ENCODE results near the gene CCR5AS.

The CCR5AS gene

GRCh38 chr3:46417841-46418611 is 11.2 kb upstream of the CCR5AS start:
- Histone ChIP-seq H3K9me3 (ENCODE audit: insufficient read depth, low read length) (no peaks in the 10 kb centered on the region), H3K36me3 (ENCODE audit: insufficient read depth, insufficient read length, low read length) (no peaks in the 10 kb centered on the region), H3K9ac (ENCODE audit: insufficient read length, low read depth) (no peak overlapping the region), H3K4me3 (ENCODE audit: insufficient read length, low read depth) (no peak overlapping the region), H3K4me1 (ENCODE audit: insufficient read depth, insufficient read length) (peaks cover 14% of the 10 kb centered on the region), H3K27me3 (ENCODE audit: insufficient read depth, insufficient read length) (no peaks in the 10 kb centered on the region)
- TF ChIP-seq SUZ12 (IDR thresholded peaks at IDR 0.05; ENCODE audit: extremely low read depth, insufficient read depth, insufficient read length) (no peak), ZNF274 (IDR thresholded peaks at IDR 0.05; ENCODE audit: low read depth, low read length) (no peak), YY1 (IDR thresholded peaks at IDR 0.05; ENCODE audit: insufficient read depth, insufficient read length) (no peak)
- peak; percentile 13 for DNase-seq (ENCODE audit: low read depth, low spot score)

GRCh38 chr3:46416811-46417510 is 10.1 kb upstream of the CCR5AS start:
- TF ChIP-seq ZNF274 (IDR thresholded peaks at IDR 0.05; ENCODE audit: low read depth, low read length) = no peak
- no peak for TF ChIP-seq SUZ12 (IDR thresholded peaks at IDR 0.05; ENCODE audit: extremely low read depth, insufficient read depth, insufficient read length)
- no peak for TF ChIP-seq YY1 (IDR thresholded peaks at IDR 0.05; ENCODE audit: insufficient read depth, insufficient read length)
- Histone ChIP-seq H3K36me3 (ENCODE audit: insufficient read depth, insufficient read length, low read length) (no peaks in the 10 kb centered on the region), H3K9me3 (ENCODE audit: insufficient read depth, low read length) (no peaks in the 10 kb centered on the region), H3K4me1 (ENCODE audit: insufficient read depth, insufficient read length) (peaks cover 11% of the 10 kb centered on the region), H3K27me3 (ENCODE audit: insufficient read depth, insufficient read length) (no peaks in the 10 kb centered on the region), H3K4me3 (ENCODE audit: insufficient read length, low read depth) (no peak overlapping the region), H3K9ac (ENCODE audit: insufficient read length, low read depth) (no peak overlapping the region)
- no peak for DNase-seq (ENCODE audit: low read depth, low spot score)

GRCh38 chr3:46416125-46416810 is 9.4 kb upstream of the CCR5AS start:
- TF ChIP-seq YY1 (IDR thresholded peaks at IDR 0.05; ENCODE audit: insufficient read depth, insufficient read length) (no peak), ZNF274 (IDR thresholded peaks at IDR 0.05; ENCODE audit: low read depth, low read length) (no peak), SUZ12 (IDR thresholded peaks at IDR 0.05; ENCODE audit: extremely low read depth, insufficient read depth, insufficient read length) (no peak)
- Histone ChIP-seq H3K36me3 (ENCODE audit: insufficient read depth, insufficient read length, low read length) (no peaks in the 10 kb centered on the region), H3K4me3 (ENCODE audit: insufficient read length, low read depth) (no peak overlapping the region), H3K4me1 (ENCODE audit: insufficient read depth, insufficient read length) (peaks cover 11% of the 10 kb centered on the region), H3K9ac (ENCODE audit: insufficient read length, low read depth) (no peak overlapping the region), H3K27me3 (ENCODE audit: insufficient read depth, insufficient read length) (no peaks in the 10 kb centered on the region), H3K9me3 (ENCODE audit: insufficient read depth, low read length) (no peaks in the 10 kb centered on the region)
- no peak for DNase-seq (ENCODE audit: low read depth, low spot score)

- TF ChIP-seq SUZ12 (IDR thresholded peaks at IDR 0.05; ENCODE audit: extremely low read depth, insufficient read depth, insufficient read length) (no peak), ZNF274 (IDR thresholded peaks at IDR 0.05; ENCODE audit: low read depth, low read length) (no peak), YY1 (IDR thresholded peaks at IDR 0.05; ENCODE audit: insufficient read depth, insufficient read length) (no peak)
Measured at GRCh38 chr3:46414739-46415138, 7.9 kb upstream of the CCR5AS start.

DNA sequence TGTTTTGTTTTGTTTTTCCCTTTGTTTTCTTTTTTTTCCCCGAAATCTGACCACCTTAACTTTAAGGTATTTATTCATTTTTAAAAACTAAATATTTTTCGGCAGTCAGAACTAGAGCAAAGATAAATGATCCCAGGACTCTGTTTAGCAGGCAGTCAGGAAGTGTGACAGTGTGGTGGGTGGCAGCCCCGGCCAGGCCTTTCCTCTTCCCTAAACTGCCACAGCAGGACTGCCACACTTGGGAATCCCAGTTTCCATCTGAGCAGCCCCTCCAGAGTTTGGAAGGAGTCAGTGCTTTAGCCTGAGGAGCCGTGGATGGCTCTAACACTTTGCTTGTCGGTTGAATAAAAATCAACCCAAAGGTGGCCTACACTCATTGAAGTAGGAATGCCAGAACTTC is 7.1 kb upstream of the CCR5AS start:
- Histone ChIP-seq H3K9ac (ENCODE audit: insufficient read length, low read depth) (no peak overlapping the region), H3K4me1 (ENCODE audit: insufficient read depth, insufficient read length) (peaks cover 11% of the 10 kb centered on the region), H3K9me3 (ENCODE audit: insufficient read depth, low read length) (no peaks in the 10 kb centered on the region), H3K36me3 (ENCODE audit: insufficient read depth, insufficient read length, low read length) (no peaks in the 10 kb centered on the region), H3K27me3 (ENCODE audit: insufficient read depth, insufficient read length) (no peaks in the 10 kb centered on the region), H3K4me3 (ENCODE audit: insufficient read length, low read depth) (no peak overlapping the region)
- no peak for DNase-seq (ENCODE audit: low read depth, low spot score)
- no peak for TF ChIP-seq SUZ12 (IDR thresholded peaks at IDR 0.05; ENCODE audit: extremely low read depth, insufficient read depth, insufficient read length)
- no peak for TF ChIP-seq YY1 (IDR thresholded peaks at IDR 0.05; ENCODE audit: insufficient read depth, insufficient read length)
- no peak for TF ChIP-seq ZNF274 (IDR thresholded peaks at IDR 0.05; ENCODE audit: low read depth, low read length)

More at GRCh38 chr3:46414739-46415138, 7.9 kb upstream of the CCR5AS start:
- no peaks in the 10 kb centered on the region for H3K36me3 ChIP-seq (ENCODE audit: insufficient read depth, insufficient read length, low read length)
- no peaks in the 10 kb centered on the region for H3K27me3 ChIP-seq (ENCODE audit: insufficient read depth, insufficient read length)
- DNase-seq (ENCODE audit: low read depth, low spot score) = no peak
- no peak overlapping the region for H3K9ac ChIP-seq (ENCODE audit: insufficient read length, low read depth)
- H3K4me3 ChIP-seq (ENCODE audit: insufficient read length, low read depth) = no peak overlapping the region
- H3K9me3 ChIP-seq (ENCODE audit: insufficient read depth, low read length) = no peaks in the 10 kb centered on the region
- H3K4me1 ChIP-seq (ENCODE audit: insufficient read depth, insufficient read length) = peaks cover 11% of the 10 kb centered on the region

DNA sequence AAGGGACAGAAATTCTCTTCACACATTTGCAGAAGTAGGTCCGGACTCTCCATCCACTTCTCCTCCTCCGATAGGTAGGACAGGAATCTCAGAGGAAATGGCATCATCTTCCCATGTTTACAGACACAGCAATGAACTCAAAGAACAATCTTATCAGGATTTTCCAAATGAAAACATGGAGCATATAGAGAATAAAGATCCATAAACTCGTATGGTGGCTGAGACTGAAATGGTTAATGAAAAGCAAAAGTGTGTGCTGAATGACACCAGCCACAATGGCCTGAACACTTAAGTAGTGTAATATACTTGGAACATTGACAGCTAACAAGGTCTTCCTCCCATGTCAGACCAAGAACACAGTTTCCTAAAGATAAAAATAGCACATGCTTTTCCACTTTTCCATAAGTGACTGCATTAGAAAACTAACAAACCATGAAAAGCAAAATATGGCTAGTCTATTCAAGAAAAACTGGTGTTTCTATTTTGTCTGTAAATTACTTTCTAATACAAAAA is 6.0 kb upstream of the CCR5AS start:
- Histone ChIP-seq H3K9ac (ENCODE audit: insufficient read length, low read depth) (no peak overlapping the region), H3K4me1 (ENCODE audit: insufficient read depth, insufficient read length) (peaks cover 4% of the 10 kb centered on the region), H3K9me3 (ENCODE audit: insufficient read depth, low read length) (no peaks in the 10 kb centered on the region), H3K4me3 (ENCODE audit: insufficient read length, low read depth) (no peak overlapping the region), H3K27me3 (ENCODE audit: insufficient read depth, insufficient read length) (no peaks in the 10 kb centered on the region), H3K36me3 (ENCODE audit: insufficient read depth, insufficient read length, low read length) (no peaks in the 10 kb centered on the region)
- no peak for DNase-seq (ENCODE audit: low read depth, low spot score)
- TF ChIP-seq YY1 (IDR thresholded peaks at IDR 0.05; ENCODE audit: insufficient read depth, insufficient read length) (no peak), SUZ12 (IDR thresholded peaks at IDR 0.05; ENCODE audit: extremely low read depth, insufficient read depth, insufficient read length) (no peak), ZNF274 (IDR thresholded peaks at IDR 0.05; ENCODE audit: low read depth, low read length) (no peak)
